GM19351 (cell line): ENCODE measurements around the gene FGD4.
"Not testable (repeated sequence)": the region's sequence is repeated elsewhere in the genome, so short reads cannot be mapped to it uniquely, and the experiment has no call there.

Source experiments
- ATAC-seq: cut with Tn5 transposase; IDR thresholded peaks from one replicate; pipeline ENCODE4 v1.9.1; 2021; ENCODE audit warnings: mild to moderate bottlenecking, moderate library complexity; ENCODE audit not compliant: unreplicated experiment

Gene FGD4

GRCh38 chr12:32548691-32549281 is 149.4 kb downstream of the FGD4 start:
- ATAC-seq: no peak

GRCh38 chr12:32549675-32550079 is 150.3 kb downstream of the FGD4 start:
- peak; percentile 35 for ATAC-seq

GRCh38 chr12:32551058-32551457 is 151.7 kb downstream of the FGD4 start:
- no peak for ATAC-seq

GRCh38 chr12:32558903-32559302 is 159.5 kb downstream of the FGD4 start:
- ATAC-seq: peak; percentile 98

- ATAC-seq: no peak
These were observed 160.1 kb downstream of the FGD4 start for GRCh38 chr12:32559434-32559833.

GRCh38 chr12:32560520-32560919 is 161.2 kb downstream of the FGD4 start:
- ATAC-seq: no peak

GRCh38 chr12:32561931-32562341 is 162.6 kb downstream of the FGD4 start:
- no peak for ATAC-seq

GRCh38 chr12:32562413-32562812 is 163.1 kb downstream of the FGD4 start:
- ATAC-seq: not testable (repeated sequence)

GRCh38 chr12:32566663-32567295 is 167.4 kb downstream of the FGD4 start:
- ATAC-seq: no peak

- ATAC-seq: no peak
These were observed 167.9 kb downstream of the FGD4 start for GRCh38 chr12:32567296-32567674.

GRCh38 chr12:32568228-32568627 is 168.9 kb downstream of the FGD4 start:
- no peak for ATAC-seq

- no peak for ATAC-seq
These were observed 169.9 kb downstream of the FGD4 start for GRCh38 chr12:32569259-32569658.

- ATAC-seq: no peak
These were observed 175.2 kb downstream of the FGD4 start for GRCh38 chr12:32574585-32574984.

GRCh38 chr12:32577328-32577727 is 178.0 kb downstream of the FGD4 start:
- ATAC-seq: no peak

- ATAC-seq: no peak
These were observed 184.2 kb downstream of the FGD4 start for GRCh38 chr12:32583534-32583933.

GRCh38 chr12:32585680-32586079 is 186.3 kb downstream of the FGD4 start:
- ATAC-seq: no peak

- no peak for ATAC-seq
These were observed 187.0 kb downstream of the FGD4 start for GRCh38 chr12:32586390-32586789.

- no peak for ATAC-seq
These were observed 188.5 kb downstream of the FGD4 start for GRCh38 chr12:32587581-32588495.

GRCh38 chr12:32588604-32589003 is 189.2 kb downstream of the FGD4 start:
- ATAC-seq: no peak

GRCh38 chr12:32589165-32589865 is 190.0 kb downstream of the FGD4 start:
- no peak for ATAC-seq

- no peak for ATAC-seq
These were observed 195.9 kb downstream of the FGD4 start for GRCh38 chr12:32595251-32595650.
